MCF 10A (cell line): ENCODE measurements around the gene PCNX2. TPM values are rescaled to one million over a fixed set of nuclear protein-coding genes. Genes with fewer than 3 reads are reported as not detected.
"Not testable (repeated sequence)": the region's sequence is repeated elsewhere in the genome, so short reads cannot be mapped to it uniquely, and the experiment has no call there.

ENCODE experiments used
- BruUV-seq: library from RNA; stranded (reverse); fragments of 400-500 nt; replicated peaks from 2 replicates; lab custom pipeline; 2021; lab: Mats Ljungman, UMichigan
- CTCF ChIA-PET: fragments of 300-600 bp; sonication (Branson Sonifier 250); formaldehyde crosslinking; extraction: SDS; loops from one replicate; lab custom pipeline; 2021; ENCODE audit warnings: antibody characterized with exemption, inconsistent platforms; lab: Yijun Ruan, JAX
- POLR2A ChIA-PET: fragments of 300-600, 350-650 bp; sonication (Branson Sonifier 250); formaldehyde crosslinking; extraction: SDS; loops from one replicate; lab custom pipeline; 2020; ENCODE audit warnings: antibody characterized with exemption, inconsistent platforms; lab: Yijun Ruan, JAX
- DNase-seq: peaks from one replicate; pipeline ENCODE4 v3.0.0-alpha.2; 2018; ENCODE audit not compliant: unreplicated experiment
- H3K27ac Mint-ChIP-seq: one replicate; pipeline ENCODE4 v1.8.0; 2022; ENCODE audit warnings: mild to moderate bottlenecking, low read depth, mixed read lengths; ENCODE audit not compliant: unreplicated experiment
- H3K27me3 Mint-ChIP-seq: one replicate; pipeline ENCODE4 v1.8.0; 2022; ENCODE audit warnings: mixed read lengths; ENCODE audit not compliant: insufficient read depth, unreplicated experiment
- H3K36me3 Mint-ChIP-seq: one replicate; pipeline ENCODE4 v1.8.0; 2022; ENCODE audit warnings: mild to moderate bottlenecking, moderate library complexity, mixed read lengths; ENCODE audit not compliant: insufficient read depth, unreplicated experiment
- H3K4me1 Mint-ChIP-seq: one replicate; pipeline ENCODE4 v1.8.0; 2022; ENCODE audit warnings: mixed read lengths; ENCODE audit not compliant: insufficient read depth, unreplicated experiment
- H3K4me3 Mint-ChIP-seq: one replicate; pipeline ENCODE4 v1.8.0; 2022; ENCODE audit warnings: mild to moderate bottlenecking, moderate library complexity, mixed read lengths; ENCODE audit not compliant: unreplicated experiment
- H3K9me3 Mint-ChIP-seq: one replicate; pipeline ENCODE4 v1.8.0; 2022; ENCODE audit warnings: mixed read lengths; ENCODE audit not compliant: unreplicated experiment
- intact Hi-C: fragments of 100-400 bp; cut with micrococcal nuclease; formaldehyde crosslinking; loops from 2 replicates; pipeline ENCODE4 v1.14.1; 2022
- total RNA-seq: library from RNA; stranded (reverse); gene quantifications from 2 replicates; pipeline ENCODE4 v1.2.3, GENCODE V29; 2022
- TF ChIP-seq, protein P1 (sequence below): fragments of 200-600 bp; IDR thresholded peaks from one replicate; pipeline ENCODE4 v1.8.0; 2022; ENCODE audit warnings: antibody characterized with exemption, mild to moderate bottlenecking; ENCODE audit not compliant: unreplicated experiment

The PCNX2 gene
- total RNA-seq, 1 experiment from 2014 or later, result 80.5 TPM

DNA sequence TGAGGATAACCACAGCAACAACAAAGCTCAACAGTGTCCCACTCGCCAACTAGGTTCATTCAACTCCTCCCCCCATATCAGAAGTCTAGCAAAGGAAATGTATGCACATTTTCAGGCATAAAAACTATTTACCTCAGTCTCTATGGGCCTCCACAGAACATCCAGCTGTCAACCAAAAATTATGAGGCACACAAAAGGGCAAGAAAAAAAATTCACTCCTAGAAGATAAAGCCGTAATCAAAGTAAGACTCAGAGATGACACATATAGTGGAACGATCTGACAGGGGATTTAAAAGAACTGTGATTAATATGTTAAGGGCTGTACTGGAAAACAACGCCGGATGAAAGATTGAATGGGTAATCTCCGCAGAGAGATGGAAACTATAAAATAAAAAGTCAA is 186.4 kb downstream of the PCNX2 start:
- ChIA-PET CTCF (interaction anchor here (0.7 kb wide), 2 partner anchors 35 to 59 kb away, joined by 3 read pairs; no protein-coding TSS in a partner anchor), POLR2A (interaction anchor here (0.6 to 2.4 kb wide), 3 partner anchors 11 to 1509 kb away, joined by 3 to 7 read pairs (median 3); no protein-coding TSS in a partner anchor)
- Mint-ChIP-seq H3K36me3 (peaks cover 40% of the 10 kb centered on the region), H3K27me3 (no peaks in the 10 kb centered on the region), H3K27ac (peak overlapping the region; percentile 2), H3K4me3 (no peak overlapping the region), H3K4me1 (peaks cover 68% of the 10 kb centered on the region), H3K9me3 (no peaks in the 10 kb centered on the region)
- no TSS peak for BruUV-seq
- intact Hi-C loops, result no loop called here
- TF ChIP-seq, protein P1, sequence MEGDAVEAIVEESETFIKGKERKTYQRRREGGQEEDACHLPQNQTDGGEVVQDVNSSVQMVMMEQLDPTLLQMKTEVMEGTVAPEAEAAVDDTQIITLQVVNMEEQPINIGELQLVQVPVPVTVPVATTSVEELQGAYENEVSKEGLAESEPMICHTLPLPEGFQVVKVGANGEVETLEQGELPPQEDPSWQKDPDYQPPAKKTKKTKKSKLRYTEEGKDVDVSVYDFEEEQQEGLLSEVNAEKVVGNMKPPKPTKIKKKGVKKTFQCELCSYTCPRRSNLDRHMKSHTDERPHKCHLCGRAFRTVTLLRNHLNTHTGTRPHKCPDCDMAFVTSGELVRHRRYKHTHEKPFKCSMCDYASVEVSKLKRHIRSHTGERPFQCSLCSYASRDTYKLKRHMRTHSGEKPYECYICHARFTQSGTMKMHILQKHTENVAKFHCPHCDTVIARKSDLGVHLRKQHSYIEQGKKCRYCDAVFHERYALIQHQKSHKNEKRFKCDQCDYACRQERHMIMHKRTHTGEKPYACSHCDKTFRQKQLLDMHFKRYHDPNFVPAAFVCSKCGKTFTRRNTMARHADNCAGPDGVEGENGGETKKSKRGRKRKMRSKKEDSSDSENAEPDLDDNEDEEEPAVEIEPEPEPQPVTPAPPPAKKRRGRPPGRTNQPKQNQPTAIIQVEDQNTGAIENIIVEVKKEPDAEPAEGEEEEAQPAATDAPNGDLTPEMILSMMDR, result no peak
- no peak for DNase-seq

DNA sequence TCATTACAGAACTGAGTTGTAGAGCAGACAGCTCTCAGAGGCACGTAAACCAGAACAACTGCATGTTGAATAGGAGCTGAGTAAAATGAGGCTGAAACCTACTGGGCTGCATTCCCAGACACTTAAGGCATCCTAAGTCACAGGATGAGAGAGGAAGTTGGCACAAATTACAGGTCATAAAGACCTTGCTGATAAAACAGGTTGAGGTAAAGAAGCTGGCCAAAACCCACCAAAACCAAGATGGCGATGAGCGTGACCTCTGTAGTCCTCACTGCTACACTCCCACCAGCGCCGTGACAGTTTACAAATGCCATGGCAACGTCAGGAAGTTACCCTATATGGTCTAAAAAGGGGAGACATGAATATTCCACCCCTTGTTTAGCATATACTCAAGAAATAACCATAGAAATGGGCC is 187.8 kb downstream of the PCNX2 start:
- Mint-ChIP-seq H3K4me1 (peaks cover 54% of the 10 kb centered on the region), H3K27ac (peak overlapping the region; percentile 64), H3K36me3 (peaks cover 52% of the 10 kb centered on the region)
- CTCF ChIA-PET, result interaction anchor here (0.6 to 1.4 kb wide), 4 partner anchors 65 to 1285 kb away, joined by 3 to 4 read pairs (median 4); no protein-coding TSS in a partner anchor
- H3K9me3 Mint-ChIP-seq, intact Hi-C loops, BruUV-seq, H3K27me3 Mint-ChIP-seq, H3K4me3 Mint-ChIP-seq: not testable (repeated sequence)
- POLR2A ChIA-PET, result interaction anchor here (0.7 to 2.9 kb wide), 7 partner anchors 14 to 425 kb away, joined by 3 to 11 read pairs (median 3); no protein-coding TSS in a partner anchor
- peak; percentile 45 for DNase-seq

DNA sequence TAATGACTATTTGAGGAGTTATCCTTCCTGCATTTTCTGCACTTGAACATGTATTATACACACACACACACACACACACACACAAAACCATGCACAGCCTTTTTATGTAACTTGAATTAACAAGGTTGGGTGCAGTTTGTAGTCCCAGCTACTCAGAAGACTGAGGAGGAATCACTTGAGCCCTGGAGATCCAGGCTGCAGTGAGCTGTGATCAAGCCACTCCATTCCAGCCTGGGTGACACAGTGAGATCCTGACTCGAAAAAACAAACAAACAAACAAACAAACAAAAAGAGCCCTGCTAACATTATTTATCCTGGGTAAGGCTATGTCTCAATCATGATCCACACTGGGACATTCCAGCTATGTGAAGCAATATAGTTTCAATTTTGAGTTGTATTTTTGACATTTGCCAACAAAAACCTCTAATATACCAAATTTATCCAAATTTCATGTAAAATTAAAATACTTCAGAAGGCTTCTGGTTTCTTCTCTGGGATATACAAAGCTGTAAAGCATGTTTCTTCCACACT is 188.3 kb downstream of the PCNX2 start:
- intact Hi-C loops, result no loop called here
- no peaks in the 10 kb centered on the region for H3K9me3 Mint-ChIP-seq
- H3K27ac Mint-ChIP-seq, result peak overlapping the region; percentile 64
- BruUV-seq, result no TSS peak
- H3K4me3 Mint-ChIP-seq, result no peak overlapping the region
- CTCF ChIA-PET, result interaction anchor here (0.6 to 1.4 kb wide), 6 partner anchors 66 to 1285 kb away, joined by 3 to 4 read pairs (median 4); no protein-coding TSS in a partner anchor
- H3K27me3 Mint-ChIP-seq, result no peaks in the 10 kb centered on the region
- peak; percentile 46 for DNase-seq
- H3K4me1 Mint-ChIP-seq, result peaks cover 49% of the 10 kb centered on the region
- TF ChIP-seq, protein P1, result no peak
- peaks cover 52% of the 10 kb centered on the region for H3K36me3 Mint-ChIP-seq
- POLR2A ChIA-PET, result interaction anchor here (0.7 to 2.9 kb wide), 8 partner anchors 14 to 425 kb away, joined by 3 to 11 read pairs (median 3); no protein-coding TSS in a partner anchor

DNA sequence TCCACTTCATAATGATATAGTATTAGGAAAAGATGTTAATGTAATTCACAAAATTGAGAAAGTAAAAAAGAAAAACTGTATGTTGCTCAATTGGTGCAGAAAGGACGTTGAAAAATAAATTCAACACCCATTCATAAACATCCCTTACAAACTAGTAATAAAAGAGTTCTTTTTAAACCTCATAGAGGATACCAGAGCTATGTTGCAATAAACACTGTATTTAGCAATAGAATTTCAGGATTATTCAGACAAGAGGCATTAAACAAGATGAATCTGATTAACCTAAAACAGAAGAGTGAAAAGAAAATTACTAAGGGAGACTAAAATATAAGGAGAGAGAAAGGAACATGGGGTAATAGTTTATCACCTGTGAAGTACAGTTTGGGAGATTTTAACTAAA is 190.3 kb downstream of the PCNX2 start:
- TF ChIP-seq, protein P1, result no peak
- Mint-ChIP-seq H3K27me3 (no peaks in the 10 kb centered on the region), H3K9me3 (no peaks in the 10 kb centered on the region), H3K4me3 (no peak overlapping the region), H3K4me1 (peaks cover 42% of the 10 kb centered on the region), H3K27ac (peak overlapping the region; percentile 17), H3K36me3 (peaks cover 58% of the 10 kb centered on the region)
- intact Hi-C loops, result no loop called here
- DNase-seq, result peak; percentile 74
- BruUV-seq, result no TSS peak
- POLR2A ChIA-PET, result interaction anchor here (0.6 to 2.9 kb wide), 6 partner anchors 8 to 1478 kb away, joined by 3 to 11 read pairs (median 4); no protein-coding TSS in a partner anchor
- CTCF ChIA-PET, result interaction anchor here (0.7 kb wide), 1 partner anchor 17 kb away, joined by 3 read pairs; no protein-coding TSS in a partner anchor
